Amygdala (tissue), 56 donors: ENCODE data around the gene YOD1.

Source experiments
- DNase-seq, 56 donors: peaks; one replicate each; lab custom pipeline; 2025; lab: John Stamatoyannopoulos, UW

The YOD1 gene

GRCh38 chr1:207051191-207051943 is at the start of gene YOD1:
Gene YOD1 (minus strand): TSS chr1:207051208. CDS start chr1:207051030, 178 bp downstream.
- peak in 10 of 56 donors; percentile 4 to 75 (median 39) for DNase-seq

- DNase-seq = no peak
Observed at GRCh38 chr1:207097871-207098324, 46.9 kb upstream of the YOD1 start.

- DNase-seq = no peak
Observed at GRCh38 chr1:207093944-207094343, 42.9 kb upstream of the YOD1 start.

GRCh38 chr1:207091200-207091908 is 40.3 kb upstream of the YOD1 start:
- DNase-seq = no peak

GRCh38 chr1:207089627-207090355 is 38.8 kb upstream of the YOD1 start:
- DNase-seq = no peak

- no peak for DNase-seq
Observed at GRCh38 chr1:207088701-207089626, 38.0 kb upstream of the YOD1 start, which contains the start of gene C4BPB. Gene C4BPB (plus strand): TSS chr1:207088860. CDS start chr1:207089532, 672 bp downstream.

- no peak for DNase-seq
Observed at GRCh38 chr1:207088161-207088560, 37.2 kb upstream of the YOD1 start.

GRCh38 chr1:207085887-207086286 is 34.9 kb upstream of the YOD1 start:
- DNase-seq = no peak

- peak in 14 of 56 donors; percentile 2 to 59 (median 17) for DNase-seq
Observed at GRCh38 chr1:207084701-207085180, 33.7 kb upstream of the YOD1 start.

- no peak for DNase-seq
Observed at GRCh38 chr1:207084232-207084631, 33.2 kb upstream of the YOD1 start.

- DNase-seq = no peak
Observed at GRCh38 chr1:207081806-207082205, 30.8 kb upstream of the YOD1 start.

GRCh38 chr1:207081088-207081487 is 30.1 kb upstream of the YOD1 start:
- no peak for DNase-seq

GRCh38 chr1:207079706-207080241 is 28.8 kb upstream of the YOD1 start:
- DNase-seq = no peak

- no peak for DNase-seq
Observed at GRCh38 chr1:207078578-207079132, 27.6 kb upstream of the YOD1 start.

GRCh38 chr1:207077470-207078377 is 26.7 kb upstream of the YOD1 start:
- peak in 33 of 56 donors; percentile 5 to 78 (median 35) for DNase-seq

GRCh38 chr1:207077012-207077411 is 26.0 kb upstream of the YOD1 start:
- DNase-seq = no peak

- DNase-seq = no peak
Observed at GRCh38 chr1:207076181-207076955, 25.4 kb upstream of the YOD1 start.
